A549 (cell line): ENCODE data around the gene PAQR7.

Experiments
- EP300 ChIP-seq, 2 experiments: fragments of >200 bp; sonication (Bioruptor Twin); formaldehyde crosslinking; IDR thresholded peaks; 2 replicates in 1 of 2; 3 replicates in 1 of 2; pipeline ENCODE4 v1.6.1; 2016 to 2017
- JUNB ChIP-seq: fragments of >200 bp; sonication (Bioruptor Twin); formaldehyde crosslinking; IDR thresholded peaks from 2 replicates; pipeline ENCODE4 v1.6.1; 2016
- KDM5A ChIP-seq: fragments of 200-600 bp; sonication (generic); IDR thresholded peaks from 2 replicates; pipeline ENCODE4 v1.6.1; 2016; ENCODE audit warnings: antibody characterized with exemption, mild to moderate bottlenecking
- MAFK ChIP-seq: fragments of 450-650 bp; IDR thresholded peaks from 2 replicates; pipeline ENCODE4 v1.6.1; 2014; ENCODE audit not compliant: partially characterized antibody
- POLR2A ChIP-seq: IDR thresholded peaks from 2 replicates; pipeline ENCODE4 v1.6.1; 2012; ENCODE audit warnings: mild to moderate bottlenecking, low read length
- TF ChIP-seq, protein P1 (sequence below): fragments of 200-600 bp; sonication (generic); IDR thresholded peaks from 2 replicates; pipeline ENCODE4 v1.6.1; 2016; ENCODE audit warnings: antibody characterized with exemption, mild to moderate bottlenecking, moderate library complexity
- TF ChIP-seq, protein P2 (sequence below): fragments of >200 bp; sonication (Bioruptor Twin); formaldehyde crosslinking; IDR thresholded peaks from 3 replicates; pipeline ENCODE4 v1.5.1; 2016

GRCh38 chr1:25881266-25881665 lies 5.8 kb upstream of the PAQR7 start:
- TF ChIP-seq, protein P1, sequence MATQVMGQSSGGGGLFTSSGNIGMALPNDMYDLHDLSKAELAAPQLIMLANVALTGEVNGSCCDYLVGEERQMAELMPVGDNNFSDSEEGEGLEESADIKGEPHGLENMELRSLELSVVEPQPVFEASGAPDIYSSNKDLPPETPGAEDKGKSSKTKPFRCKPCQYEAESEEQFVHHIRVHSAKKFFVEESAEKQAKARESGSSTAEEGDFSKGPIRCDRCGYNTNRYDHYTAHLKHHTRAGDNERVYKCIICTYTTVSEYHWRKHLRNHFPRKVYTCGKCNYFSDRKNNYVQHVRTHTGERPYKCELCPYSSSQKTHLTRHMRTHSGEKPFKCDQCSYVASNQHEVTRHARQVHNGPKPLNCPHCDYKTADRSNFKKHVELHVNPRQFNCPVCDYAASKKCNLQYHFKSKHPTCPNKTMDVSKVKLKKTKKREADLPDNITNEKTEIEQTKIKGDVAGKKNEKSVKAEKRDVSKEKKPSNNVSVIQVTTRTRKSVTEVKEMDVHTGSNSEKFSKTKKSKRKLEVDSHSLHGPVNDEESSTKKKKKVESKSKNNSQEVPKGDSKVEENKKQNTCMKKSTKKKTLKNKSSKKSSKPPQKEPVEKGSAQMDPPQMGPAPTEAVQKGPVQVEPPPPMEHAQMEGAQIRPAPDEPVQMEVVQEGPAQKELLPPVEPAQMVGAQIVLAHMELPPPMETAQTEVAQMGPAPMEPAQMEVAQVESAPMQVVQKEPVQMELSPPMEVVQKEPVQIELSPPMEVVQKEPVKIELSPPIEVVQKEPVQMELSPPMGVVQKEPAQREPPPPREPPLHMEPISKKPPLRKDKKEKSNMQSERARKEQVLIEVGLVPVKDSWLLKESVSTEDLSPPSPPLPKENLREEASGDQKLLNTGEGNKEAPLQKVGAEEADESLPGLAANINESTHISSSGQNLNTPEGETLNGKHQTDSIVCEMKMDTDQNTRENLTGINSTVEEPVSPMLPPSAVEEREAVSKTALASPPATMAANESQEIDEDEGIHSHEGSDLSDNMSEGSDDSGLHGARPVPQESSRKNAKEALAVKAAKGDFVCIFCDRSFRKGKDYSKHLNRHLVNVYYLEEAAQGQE = no peak
- no peak for TF ChIP-seq JUNB
- no peak for TF ChIP-seq POLR2A
- TF ChIP-seq, protein P2, sequence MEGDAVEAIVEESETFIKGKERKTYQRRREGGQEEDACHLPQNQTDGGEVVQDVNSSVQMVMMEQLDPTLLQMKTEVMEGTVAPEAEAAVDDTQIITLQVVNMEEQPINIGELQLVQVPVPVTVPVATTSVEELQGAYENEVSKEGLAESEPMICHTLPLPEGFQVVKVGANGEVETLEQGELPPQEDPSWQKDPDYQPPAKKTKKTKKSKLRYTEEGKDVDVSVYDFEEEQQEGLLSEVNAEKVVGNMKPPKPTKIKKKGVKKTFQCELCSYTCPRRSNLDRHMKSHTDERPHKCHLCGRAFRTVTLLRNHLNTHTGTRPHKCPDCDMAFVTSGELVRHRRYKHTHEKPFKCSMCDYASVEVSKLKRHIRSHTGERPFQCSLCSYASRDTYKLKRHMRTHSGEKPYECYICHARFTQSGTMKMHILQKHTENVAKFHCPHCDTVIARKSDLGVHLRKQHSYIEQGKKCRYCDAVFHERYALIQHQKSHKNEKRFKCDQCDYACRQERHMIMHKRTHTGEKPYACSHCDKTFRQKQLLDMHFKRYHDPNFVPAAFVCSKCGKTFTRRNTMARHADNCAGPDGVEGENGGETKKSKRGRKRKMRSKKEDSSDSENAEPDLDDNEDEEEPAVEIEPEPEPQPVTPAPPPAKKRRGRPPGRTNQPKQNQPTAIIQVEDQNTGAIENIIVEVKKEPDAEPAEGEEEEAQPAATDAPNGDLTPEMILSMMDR = no peak
- no peak for TF ChIP-seq EP300 (IDR thresholded peaks at IDR 0.05)
- no peak for TF ChIP-seq KDM5A
- TF ChIP-seq MAFK = no peak
